ENCODE results near the gene TCF12.

DNA sequence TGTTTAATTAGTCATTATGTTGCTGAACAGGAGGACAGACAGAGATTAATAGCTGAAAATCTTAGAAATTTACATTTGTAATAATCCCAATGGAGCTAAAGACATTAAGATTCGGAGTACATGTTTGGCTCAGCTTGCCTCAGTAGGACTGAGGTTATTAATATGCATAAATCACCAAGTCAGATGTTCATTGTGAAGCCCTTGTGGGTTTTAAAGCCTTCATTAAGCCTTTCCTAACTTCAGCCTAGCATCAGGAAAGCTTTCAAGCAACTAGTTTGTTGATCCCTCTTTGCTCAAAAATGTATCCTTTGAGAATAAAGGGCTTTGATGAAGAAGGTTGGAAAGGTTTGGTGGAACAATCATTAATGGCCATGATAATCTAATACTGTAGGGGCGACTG, 279.7 kb downstream of the TCF12 start:
- TF ChIP-seq, protein P1, sequence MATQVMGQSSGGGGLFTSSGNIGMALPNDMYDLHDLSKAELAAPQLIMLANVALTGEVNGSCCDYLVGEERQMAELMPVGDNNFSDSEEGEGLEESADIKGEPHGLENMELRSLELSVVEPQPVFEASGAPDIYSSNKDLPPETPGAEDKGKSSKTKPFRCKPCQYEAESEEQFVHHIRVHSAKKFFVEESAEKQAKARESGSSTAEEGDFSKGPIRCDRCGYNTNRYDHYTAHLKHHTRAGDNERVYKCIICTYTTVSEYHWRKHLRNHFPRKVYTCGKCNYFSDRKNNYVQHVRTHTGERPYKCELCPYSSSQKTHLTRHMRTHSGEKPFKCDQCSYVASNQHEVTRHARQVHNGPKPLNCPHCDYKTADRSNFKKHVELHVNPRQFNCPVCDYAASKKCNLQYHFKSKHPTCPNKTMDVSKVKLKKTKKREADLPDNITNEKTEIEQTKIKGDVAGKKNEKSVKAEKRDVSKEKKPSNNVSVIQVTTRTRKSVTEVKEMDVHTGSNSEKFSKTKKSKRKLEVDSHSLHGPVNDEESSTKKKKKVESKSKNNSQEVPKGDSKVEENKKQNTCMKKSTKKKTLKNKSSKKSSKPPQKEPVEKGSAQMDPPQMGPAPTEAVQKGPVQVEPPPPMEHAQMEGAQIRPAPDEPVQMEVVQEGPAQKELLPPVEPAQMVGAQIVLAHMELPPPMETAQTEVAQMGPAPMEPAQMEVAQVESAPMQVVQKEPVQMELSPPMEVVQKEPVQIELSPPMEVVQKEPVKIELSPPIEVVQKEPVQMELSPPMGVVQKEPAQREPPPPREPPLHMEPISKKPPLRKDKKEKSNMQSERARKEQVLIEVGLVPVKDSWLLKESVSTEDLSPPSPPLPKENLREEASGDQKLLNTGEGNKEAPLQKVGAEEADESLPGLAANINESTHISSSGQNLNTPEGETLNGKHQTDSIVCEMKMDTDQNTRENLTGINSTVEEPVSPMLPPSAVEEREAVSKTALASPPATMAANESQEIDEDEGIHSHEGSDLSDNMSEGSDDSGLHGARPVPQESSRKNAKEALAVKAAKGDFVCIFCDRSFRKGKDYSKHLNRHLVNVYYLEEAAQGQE (IDR thresholded peaks at IDR 0.05; ENCODE audit: insufficient read depth in 1 of 2, low read depth in 2 of 2, low read length in 1 of 2), result no peak
- TF ChIP-seq, protein P2, sequence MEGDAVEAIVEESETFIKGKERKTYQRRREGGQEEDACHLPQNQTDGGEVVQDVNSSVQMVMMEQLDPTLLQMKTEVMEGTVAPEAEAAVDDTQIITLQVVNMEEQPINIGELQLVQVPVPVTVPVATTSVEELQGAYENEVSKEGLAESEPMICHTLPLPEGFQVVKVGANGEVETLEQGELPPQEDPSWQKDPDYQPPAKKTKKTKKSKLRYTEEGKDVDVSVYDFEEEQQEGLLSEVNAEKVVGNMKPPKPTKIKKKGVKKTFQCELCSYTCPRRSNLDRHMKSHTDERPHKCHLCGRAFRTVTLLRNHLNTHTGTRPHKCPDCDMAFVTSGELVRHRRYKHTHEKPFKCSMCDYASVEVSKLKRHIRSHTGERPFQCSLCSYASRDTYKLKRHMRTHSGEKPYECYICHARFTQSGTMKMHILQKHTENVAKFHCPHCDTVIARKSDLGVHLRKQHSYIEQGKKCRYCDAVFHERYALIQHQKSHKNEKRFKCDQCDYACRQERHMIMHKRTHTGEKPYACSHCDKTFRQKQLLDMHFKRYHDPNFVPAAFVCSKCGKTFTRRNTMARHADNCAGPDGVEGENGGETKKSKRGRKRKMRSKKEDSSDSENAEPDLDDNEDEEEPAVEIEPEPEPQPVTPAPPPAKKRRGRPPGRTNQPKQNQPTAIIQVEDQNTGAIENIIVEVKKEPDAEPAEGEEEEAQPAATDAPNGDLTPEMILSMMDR (IDR thresholded peaks at IDR 0.05), result no peak
- TF ChIP-seq POLR2AphosphoS5 (IDR thresholded peaks at IDR 0.05; ENCODE audit: low read depth, low read length) (no peak), TCF7L2 (IDR thresholded peaks at IDR 0.05; ENCODE audit: low read depth, low read length) (no peak)
